Peyer's patch (tissue), 4 donors: Measurements from ENCODE around the gene NRN1L.
A peak's percentile ranks its signal among the peaks of the same experiment; 100 is the strongest.

Experiments
- CTCF ChIP-seq, 6 experiments: fragments of 450-650 bp in 4 of 6; fragments of 200-600 bp in 2 of 6; sonication (generic) in 1 of 6; IDR thresholded peaks; one replicate each; pipeline ENCODE4 v1.5.1; 2017 to 2019; ENCODE audit warnings: antibody characterized with exemption in 6 of 6, mild to moderate bottlenecking in 3 of 6, moderate library complexity in 1 of 6
- POLR2A ChIP-seq, 2 donors: fragments of 450-650 bp; IDR thresholded peaks; one replicate each; pipeline ENCODE4 v1.5.1; 2017; ENCODE audit warnings: antibody characterized with exemption in 2 of 2, mild to moderate bottlenecking in 2 of 2, moderate library complexity in 2 of 2

- peak in 1 of 6 experiments; percentile 9 for TF ChIP-seq CTCF (IDR thresholded peaks at IDR 0.05)
- no peak for TF ChIP-seq POLR2A (IDR thresholded peaks at IDR 0.05)
Observed at GRCh38 chr16:67926181-67926750, 41.6 kb downstream of the NRN1L start.
